Activated CD4-positive, alpha-beta T cell treated with anti-CD3 and anti-CD28 coated beads, Interleukin-2, amount 50 U/mL, for 1 hour (primary cell): Measurements from ENCODE around the gene UTP18.
A peak's percentile ranks its signal among the peaks of the same experiment; 100 is the strongest.
"Not testable (repeated sequence)": the region's sequence is repeated elsewhere in the genome, so short reads cannot be mapped to it uniquely, and the experiment has no call there.

Experiments
- DNase-seq: peaks from one replicate; pipeline ENCODE4 v3.0.0-alpha.2; 2020

Gene UTP18

DNA sequence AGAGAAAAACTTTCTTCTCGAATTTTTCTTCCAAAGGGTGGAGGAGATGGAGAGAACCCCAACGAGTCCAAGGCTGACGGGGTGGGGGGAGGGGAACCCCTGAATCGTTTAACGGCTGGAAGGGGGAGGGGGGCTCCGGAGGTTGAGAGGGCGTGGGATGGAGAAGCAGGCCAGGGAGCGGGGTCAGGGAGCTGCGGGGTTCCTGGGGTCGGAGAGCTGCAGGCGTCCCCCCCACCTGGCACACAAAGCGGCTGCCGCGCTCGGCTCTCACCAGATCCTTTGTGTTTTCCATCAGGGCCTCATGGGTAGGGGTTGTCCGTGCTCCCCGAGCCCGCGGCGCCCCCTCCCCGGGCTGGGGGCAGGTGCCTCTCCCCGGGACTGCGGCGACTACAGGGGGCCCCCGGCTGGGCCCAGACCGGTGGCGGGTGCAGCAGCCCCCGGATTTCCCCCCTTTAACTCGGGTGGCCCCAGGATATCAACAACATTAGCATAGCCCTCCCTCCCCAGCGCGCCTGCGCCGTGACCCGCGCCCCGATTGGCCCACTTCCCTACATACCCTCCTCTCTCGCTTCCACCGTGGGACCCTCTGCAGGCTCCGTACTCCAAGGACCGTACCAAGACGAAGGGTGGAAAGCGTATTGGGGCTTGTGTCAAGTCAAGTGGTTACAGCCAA is 646 bp upstream of the UTP18 start, which contains the start of gene MBTD1:
Gene MBTD1 (minus strand): TSS at position 486 of the 673 bp plus-strand sequence. CDS start 34,888 bp downstream, outside the sequence.
- DNase-seq: peak; percentile 93

DNA sequence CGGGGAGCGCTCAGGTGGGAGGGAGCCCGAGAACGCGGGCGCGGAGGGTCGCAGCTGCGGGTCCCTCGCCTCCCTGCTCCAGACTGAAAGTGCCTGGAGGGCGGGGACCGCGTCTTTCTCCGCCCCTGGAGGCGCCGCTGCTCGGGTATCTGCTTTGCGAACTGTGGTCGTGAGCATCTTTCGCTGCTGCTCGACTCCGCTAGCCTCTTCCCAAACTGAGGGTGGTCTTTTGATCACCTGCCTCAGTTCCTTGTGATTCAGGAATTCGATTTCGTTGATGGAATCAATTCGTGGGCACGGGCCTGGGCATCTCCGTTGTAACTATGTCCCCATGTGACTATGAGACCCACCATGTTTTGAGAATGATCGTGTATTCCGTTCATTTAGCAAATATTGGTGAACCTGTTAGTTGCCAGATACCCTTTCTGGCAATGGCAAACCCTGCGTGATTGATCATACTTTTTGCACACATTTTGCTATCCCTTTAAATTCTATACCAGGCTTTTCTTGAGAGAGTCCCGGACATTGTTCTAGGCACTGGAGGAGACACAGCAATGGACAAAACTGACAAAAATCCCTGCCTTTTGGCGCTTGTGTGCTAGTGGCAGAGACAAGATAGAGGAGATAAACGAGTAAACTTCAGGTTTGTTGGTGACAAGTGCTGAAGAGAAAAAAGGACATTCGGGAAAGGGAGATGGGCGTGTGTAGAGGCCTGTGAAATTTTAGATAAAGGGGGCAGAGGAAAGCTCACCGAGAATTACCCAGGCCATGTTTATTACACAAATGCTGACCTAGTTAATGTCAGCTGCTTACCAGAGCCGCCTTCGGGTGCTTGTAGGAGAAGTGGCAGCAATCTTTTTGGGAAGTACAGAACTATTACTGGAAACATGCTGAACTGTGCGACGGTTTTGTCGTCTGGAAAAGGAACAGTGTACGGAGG is 948 bp downstream of the UTP18 start:
- no peak for DNase-seq

DNA sequence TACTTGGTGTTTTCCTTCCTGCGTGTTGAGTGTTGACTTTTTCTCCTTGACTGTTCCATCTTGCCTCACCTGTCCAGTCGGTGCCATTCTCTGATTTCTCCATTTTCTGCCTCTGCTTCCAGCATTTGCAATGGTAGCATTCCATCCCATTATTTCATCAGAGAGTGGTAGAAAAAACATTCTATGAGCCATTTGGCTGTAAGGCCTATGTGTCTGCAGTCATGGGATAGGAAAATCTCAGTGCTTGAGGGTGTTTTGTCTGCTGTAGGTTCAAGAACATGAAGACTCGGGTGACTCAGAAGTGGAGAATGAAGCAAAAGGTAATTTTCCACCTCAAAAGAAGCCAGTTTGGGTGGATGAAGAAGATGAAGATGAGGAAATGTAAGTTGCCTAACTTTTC is 2.7 kb downstream of the UTP18 start:
- no peak for DNase-seq

DNA sequence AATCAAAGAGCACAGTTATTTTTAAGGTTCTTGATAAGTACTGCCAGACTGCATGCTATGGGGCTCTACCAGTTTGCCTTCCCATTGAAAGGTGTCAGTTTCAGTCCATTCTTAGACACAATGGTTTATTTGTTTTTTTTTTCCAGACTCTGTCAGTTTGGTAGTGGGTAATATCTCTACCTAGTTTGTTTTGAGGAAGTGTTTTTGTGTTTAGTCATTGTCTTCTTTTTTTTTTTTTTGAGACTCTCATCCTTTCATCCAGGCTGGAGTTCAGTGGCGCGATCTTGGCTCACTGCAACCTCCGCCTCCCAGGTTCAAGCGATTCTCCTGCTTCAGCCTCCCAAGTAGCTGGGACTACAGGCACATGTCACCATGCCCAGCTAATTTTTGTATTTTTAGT is 4.1 kb downstream of the UTP18 start:
- DNase-seq: not testable (repeated sequence)

DNA sequence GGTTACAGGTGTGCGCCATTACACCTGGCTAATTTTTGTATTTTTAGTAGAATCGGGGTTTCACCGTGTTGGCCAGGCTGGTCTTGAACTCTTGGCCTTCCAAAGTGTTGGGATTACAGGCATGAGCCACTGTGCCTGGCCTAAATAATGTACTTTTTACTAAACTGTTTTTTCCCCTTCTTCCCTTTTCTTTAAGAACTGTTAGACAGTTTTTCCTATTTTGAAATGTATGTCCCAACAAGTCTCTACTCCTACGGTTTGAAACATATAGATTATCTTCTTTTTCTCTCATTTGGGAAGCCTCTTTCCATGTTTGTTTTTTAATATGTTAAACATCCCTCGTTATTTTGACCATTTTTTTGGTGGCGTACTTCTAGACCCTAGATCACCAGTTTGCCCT is 9.6 kb downstream of the UTP18 start:
- DNase-seq: no peak

DNA sequence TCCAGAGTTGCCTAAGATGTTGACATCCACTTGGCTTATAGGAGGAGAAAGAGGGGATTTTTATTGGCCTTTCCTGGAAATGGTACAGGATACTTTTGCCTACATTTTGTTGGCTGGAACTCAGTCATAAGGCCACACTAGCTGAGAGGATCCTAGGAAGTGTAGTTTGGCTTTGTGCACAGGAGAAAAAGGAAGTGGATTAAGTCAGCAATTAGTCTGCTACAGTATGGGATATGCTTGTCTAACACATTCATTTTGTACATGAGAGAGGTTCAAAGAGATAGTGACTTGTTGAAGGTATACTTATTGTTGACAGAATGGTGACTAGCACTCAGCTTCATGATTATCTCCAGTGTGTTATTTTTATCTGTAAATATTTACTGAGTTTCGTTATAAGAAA is 10.3 kb downstream of the UTP18 start:
- no peak for DNase-seq

DNA sequence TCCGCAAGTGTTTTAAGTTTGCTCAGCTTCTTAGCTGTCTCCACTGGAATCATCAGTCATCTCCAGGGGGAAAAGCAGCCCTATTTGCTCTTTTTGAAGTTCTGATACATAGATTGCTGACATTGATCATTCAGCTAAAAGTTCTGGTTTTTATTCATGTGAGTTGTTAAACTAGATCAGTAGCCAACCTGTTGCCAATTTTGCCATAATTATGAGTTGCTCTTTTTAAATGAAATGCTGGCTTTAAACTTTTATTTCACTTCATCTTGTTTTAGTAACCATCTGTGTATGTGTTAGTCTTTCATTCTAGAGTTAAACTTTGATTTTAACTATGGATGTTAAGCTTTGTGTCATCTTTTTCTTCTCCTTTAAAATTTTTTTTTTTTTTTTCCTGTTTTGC is 12.5 kb downstream of the UTP18 start:
- DNase-seq: no peak

DNA sequence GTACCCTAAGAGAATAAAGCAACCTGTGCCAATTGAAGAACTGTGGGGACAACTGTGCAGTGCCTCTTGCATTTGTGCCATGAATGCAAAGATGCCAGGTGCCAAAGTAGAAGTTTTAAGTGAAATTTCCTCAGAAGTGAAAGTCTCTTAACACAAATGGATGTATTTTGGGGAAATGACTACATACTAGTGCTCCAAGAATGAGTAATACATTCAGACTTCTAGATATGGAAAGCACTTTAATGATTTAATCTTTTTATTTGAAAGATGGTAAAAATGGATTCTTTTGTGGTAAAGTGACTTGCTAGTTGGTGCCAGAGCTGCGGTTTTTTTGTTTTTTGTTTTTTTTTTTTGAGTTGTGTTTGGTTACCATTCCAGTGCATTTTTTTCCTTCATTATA is 15.0 kb downstream of the UTP18 start:
- no peak for DNase-seq

DNA sequence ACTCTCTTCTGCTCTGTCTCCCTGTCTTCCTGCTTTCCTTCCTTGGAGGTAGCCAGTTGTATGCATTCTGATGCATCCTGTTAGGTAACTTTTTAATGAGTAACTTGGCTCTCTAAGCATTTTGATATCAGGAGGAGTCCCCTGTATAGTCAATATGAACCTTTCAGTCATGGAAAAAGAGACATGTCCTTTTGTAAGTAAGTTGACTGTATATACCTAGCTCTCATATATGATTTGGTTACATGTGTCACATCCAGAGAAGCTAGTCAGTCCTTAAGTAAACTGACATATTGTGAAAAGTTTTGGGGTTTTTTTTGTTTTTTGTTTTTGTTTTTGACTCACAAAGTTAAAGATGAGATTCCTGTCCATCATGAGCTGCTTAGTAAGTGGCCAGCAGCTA is 18.8 kb downstream of the UTP18 start:
- DNase-seq: no peak

DNA sequence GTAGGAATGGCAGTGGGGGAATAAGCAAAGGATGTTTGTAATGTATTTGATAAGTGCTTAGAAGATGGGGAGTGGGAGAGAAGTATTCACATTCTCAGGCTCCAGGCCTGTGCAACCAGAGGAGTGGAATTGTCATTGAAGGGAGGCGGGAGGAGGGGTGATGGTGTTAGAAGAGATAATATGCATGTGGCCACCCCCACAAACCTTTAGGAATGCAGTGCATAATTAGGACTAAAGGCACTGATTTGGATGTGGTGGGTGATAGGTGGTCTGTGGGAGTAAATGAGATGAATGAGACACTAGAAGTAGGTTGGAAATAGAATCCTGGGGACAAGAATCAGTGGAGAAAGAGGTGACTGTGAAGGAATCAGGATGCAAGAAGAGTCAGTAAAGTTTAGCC is 27.1 kb downstream of the UTP18 start:
- no peak for DNase-seq

DNA sequence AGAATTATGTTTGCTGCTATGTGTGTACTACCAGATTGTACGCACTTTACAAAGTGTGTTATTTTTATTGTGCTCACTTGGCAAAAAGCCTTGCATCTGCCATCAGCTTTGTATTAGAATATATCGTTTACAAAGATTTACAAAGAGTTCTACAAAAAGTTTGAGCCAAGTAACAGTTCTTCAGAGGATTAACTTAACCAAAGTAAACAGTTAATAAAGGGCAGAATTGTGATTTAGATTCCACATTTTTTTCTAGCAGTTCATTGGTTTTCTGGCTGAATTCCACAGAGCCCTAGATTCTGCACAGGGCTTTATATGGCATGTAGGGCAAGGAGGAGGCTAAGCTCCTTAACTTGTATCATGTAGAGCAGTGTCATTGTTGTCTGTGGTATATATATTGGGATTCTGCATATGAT is 29.4 kb downstream of the UTP18 start:
- no peak for DNase-seq

DNA sequence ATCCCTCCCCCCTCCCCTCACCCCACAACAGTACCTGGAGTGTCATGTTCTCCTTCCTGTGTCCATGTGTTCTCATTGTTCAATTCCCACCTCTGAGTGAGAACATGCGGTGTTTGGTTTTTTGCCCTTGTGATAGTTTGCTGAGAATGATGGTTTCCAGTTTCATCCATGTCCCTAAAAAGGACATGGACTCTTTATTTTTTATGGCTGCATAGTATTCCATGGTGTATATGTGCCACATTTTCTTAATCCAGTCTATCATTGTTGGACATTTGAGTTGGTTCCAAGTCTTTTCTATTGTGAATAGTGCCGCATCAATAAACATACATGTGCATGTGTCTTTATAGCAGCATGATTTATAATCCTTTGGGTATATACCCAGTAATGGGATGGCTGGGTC is 34.0 kb downstream of the UTP18 start:
- not testable (repeated sequence) for DNase-seq

DNA sequence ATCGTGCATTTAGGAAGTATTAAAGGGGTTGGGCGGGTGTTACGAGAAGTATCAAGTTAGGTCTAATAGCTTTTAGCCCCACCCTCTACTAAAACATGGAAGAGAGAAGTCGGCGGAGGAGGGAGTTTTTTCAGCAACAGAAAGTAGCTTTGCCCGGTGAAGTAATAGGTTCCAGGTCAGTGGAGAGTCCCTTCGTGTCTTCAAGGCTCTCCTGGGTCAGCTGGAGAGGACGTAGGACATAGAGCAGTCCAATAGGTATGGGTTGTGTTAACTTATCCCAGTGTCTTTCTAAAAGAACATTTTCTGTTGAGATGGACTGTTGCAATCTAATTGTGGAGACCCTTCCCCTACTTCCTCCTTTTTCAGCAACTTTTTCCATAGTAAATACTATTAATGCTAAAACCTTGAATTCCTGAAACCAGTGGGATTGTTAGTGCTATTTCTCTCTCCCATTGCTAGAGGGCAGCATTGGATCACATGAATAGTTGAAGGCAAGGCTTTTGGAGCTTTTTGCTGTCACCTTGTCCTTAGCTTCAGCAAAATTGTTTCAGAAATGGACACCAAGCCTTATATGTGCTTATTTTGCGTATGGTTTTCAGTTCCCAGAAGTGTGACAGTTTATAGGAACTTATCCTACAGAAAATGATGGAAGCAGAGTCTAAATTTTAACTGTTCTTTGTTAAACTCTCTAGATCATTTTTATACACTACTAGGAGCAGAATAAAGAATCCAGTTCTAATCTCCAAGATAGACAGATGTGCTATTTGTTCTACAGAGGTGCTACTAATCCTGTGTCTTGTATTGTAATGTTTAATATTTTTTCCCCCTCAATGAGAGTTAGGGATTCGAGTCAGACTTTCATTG is 38.4 kb downstream of the UTP18 start:
- DNase-seq: no peak

DNA sequence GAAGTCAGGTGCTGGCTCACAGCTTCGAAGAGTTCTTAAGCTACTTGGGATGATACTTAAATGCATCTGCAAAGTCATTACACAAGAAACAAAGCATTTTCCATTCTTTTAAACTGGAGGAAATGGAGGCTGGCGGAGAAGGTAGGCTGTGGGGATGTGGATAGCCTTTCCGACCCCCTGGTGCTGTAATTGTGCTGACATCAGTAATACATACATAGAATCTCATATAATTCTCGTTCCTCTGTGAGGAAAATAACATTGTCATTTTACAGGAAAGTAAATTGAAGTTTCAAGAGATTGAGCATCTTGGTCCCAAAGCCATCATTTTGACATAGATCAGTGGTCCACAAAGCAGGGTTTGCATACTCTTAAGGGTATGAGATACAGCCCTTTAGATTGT is 39.5 kb downstream of the UTP18 start:
- no peak for DNase-seq

DNA sequence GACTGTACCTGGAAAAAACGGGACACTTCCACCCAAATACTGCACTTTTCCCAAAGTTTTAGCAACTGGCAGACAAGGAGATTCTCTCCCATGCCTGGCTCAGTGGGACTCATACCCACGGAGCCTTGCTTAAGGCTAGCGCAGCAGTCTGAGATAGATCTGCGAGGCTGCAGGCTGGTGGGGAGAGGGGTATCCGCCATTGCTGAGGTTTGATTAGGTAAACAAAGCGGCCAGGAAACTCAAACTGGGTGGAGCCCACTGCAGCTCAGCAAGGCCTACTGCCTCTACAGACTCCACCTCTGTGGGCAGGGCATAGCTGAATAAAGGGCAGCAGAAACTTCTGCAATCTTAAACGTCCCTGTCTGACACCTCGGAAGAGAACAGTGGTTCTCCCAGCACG is 44.8 kb downstream of the UTP18 start:
- DNase-seq: no peak

DNA sequence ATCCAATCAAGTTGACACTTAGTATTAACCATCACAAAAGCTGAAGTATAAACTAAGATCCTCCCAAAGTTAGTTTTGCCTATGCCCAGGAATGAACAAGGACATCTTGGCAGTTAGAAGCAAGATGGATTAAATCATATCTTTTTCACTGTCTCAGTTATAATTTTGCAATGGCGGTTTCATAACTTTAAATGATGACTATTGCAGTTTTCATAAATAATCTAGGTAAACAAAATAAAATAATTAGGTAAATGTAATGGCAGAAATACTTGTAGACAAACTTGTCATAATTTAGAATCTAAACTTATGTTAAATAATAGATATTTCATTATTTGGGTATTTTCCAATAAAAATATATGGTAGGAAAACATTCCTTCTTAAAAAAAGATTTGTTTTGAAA is 51.7 kb downstream of the UTP18 start:
- not testable (repeated sequence) for DNase-seq

DNA sequence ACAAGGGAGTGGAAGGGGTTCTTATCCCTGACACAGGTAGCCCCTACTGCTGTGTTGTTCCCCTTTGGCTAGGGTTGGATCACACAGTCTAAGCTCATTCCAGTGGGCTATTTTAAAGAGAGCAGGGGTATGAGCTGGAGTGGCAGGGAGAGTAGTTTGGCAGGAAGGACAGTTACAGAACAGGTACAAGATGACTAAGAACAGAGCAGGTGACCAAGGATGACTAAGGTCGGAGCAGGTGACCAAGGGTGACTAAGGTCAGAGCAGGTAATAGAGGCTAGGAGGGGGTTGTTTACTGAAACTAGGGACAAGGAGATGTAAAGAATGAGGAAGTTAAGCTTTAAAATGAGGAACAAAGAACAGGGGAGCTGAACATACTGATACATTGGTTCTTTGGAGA is 58.8 kb downstream of the UTP18 start:
- DNase-seq: no peak

DNA sequence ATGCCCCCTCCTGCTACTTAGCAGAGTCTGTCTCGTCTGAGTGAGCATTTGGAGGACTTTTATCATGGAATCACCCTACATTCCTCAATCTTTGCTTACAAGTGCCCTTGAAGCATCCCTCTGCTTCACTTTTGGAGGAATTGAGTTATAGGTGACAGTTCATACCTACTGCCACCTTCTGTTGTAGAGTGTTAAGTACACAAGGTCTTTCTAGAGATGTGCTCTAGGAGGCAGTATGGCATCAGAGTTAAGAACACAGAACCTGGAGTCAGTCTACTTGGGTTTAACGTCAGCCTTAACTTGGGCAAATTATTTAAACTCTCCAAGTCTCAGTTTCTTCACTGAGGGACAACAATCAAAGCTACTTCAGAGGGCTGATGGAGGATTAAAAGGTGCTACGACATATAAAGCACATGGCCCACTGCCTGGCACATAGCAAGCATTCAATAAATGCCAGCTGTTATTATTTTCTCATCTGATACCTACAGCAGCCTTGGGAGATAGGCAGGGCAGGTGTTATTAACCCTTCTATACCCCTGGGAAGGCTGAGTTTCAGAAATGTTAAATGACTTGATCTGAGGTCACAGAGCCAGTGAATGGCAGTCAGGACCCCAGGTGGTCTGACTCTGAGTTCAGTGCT is 62.2 kb downstream of the UTP18 start:
- DNase-seq: no peak

DNA sequence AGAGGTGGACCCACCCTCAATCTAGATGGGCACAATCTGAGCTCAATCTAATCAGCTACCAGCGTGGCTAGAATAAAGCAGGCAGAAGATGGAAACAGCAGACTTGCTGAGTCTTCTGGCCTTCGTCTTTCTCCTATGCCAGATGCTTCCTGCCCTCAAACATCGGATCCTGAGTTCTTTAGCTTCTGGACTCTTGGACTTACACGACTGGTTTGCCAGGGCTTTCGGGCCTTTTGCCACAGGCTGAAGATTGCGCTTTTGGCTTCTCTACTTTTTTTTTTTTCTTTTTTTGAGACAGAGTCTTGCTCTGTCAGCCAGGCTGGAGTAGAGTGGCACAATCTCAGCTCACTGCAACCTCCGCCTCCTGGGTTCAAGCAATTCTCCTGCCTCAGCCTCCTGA is 65.1 kb downstream of the UTP18 start:
- DNase-seq: no peak

DNA sequence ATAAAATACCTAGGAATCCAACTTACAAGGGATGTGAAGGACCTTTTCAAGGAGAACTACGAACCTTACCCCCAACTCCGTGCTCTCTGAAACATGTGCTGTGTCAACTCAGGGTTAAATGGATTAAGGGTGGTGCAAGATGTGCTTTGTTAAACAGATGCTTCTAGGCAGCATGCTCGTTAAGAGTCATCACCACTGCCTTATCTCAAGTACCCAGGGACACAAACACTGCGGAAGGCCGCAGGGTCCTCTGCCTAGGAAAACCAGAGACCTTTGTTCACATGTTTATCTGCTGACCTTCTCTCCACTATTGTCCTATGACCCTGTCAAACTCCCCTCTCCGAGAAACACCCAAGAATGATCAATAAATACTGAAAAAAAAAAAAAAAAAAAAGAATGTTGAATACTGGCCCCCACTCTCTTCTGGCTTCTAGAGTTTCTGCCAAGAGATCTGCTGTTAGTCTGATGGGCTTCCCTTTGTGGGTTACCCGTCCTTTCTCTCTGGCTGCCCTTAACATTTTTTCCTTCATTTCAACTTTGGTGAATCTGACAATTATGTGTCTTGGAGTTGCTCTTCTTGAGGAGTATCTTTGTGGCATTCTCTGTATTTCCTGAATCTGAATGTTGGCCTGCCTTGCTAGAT is 70.6 kb downstream of the UTP18 start:
- not testable (repeated sequence) for DNase-seq

DNA sequence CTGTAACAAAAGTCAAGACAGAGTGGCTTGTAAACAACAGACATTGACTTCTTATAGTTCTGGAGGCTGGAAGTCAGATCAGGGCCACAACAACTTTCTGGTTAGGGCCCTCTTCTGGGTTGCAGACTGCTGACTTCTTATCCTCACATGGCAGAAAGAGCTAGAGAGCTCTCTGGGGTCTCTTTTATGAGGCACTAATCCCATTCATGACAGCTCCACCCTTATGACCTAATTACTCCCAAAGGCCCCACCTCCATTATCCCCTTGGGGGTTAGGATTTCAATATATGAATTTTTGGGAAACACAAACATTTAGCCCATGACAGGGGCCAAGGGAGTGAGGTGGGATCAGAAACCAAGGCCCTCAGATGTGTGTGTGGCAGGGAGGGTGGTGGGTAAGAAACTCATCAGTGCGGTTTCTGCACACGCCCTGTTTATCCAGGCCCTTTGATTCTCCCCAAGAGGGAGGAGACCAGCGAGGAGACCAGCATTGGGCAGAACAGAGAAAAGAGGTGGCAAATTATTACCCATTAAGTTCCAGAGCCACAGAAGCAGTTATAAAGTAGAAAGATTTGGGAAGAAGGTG is 74.8 kb downstream of the UTP18 start:
- DNase-seq: no peak
